AG04450 (cell line): ENCODE results near the gene VSIR. TPM values are rescaled to one million over a fixed set of nuclear protein-coding genes. Genes with fewer than 3 reads are reported as not detected.

Source experiments
- CTCF ChIA-PET: fragments of 300-600, 350-600 bp; formaldehyde crosslinking; extraction: SDS; loops from one replicate; lab custom pipeline; 2022; ENCODE audit warnings: antibody characterized with exemption, inconsistent platforms; lab: Charles Lee
- POLR2A ChIA-PET: fragments of 350-600 bp; formaldehyde crosslinking; extraction: SDS; loops from one replicate; lab custom pipeline; 2021; ENCODE audit warnings: antibody characterized with exemption, inconsistent platforms; lab: Yijun Ruan, JAX
- DNase-seq: peaks from one replicate; pipeline ENCODE4 v3.0.0-alpha.2; 2011; ENCODE audit warnings: low read depth, low spot score
- H3K27ac ChIP-seq: one replicate; pipeline ENCODE4 v1.5.1; 2012; ENCODE audit warnings: low read depth, low read length, control low read depth
- H3K27me3 ChIP-seq: one replicate; pipeline ENCODE4 v1.6.0; 2012; ENCODE audit warnings: low read length; ENCODE audit not compliant: control insufficient read depth, insufficient read depth
- H3K4me3 ChIP-seq: 2 replicates; pipeline ENCODE4 v1.5.1; 2011; ENCODE audit warnings: mild to moderate bottlenecking, low read depth, low read length, control low read depth
- H3K9me3 ChIP-seq: 2 replicates; pipeline ENCODE4 v1.5.1; 2012; ENCODE audit warnings: low read length; ENCODE audit not compliant: control insufficient read depth, insufficient read depth
- polyA plus RNA-seq: library from polyadenylated mRNA; depleted of rRNA; stranded (reverse); fragments of >200 nt; gene quantifications from 2 replicates; pipeline ENCODE4 v1.2.3, GENCODE V29; 2011
- TF ChIP-seq, protein P1 (sequence below): IDR thresholded peaks from 2 replicates; pipeline ENCODE4 v1.5.1; 2011; ENCODE audit warnings: low read depth, low read length, control low read depth, inconsistent platforms

Gene VSIR
- polyA plus RNA-seq, 1 experiment, result 22.1 TPM

- Histone ChIP-seq H3K4me3 (no peak overlapping the region), H3K27me3 (peaks cover 14% of the 10 kb centered on the region), H3K27ac (no peak overlapping the region), H3K9me3 (no peaks in the 10 kb centered on the region)
- ChIA-PET POLR2A (no interaction called here), CTCF (no interaction called here)
- no peak for DNase-seq
- TF ChIP-seq, protein P1, sequence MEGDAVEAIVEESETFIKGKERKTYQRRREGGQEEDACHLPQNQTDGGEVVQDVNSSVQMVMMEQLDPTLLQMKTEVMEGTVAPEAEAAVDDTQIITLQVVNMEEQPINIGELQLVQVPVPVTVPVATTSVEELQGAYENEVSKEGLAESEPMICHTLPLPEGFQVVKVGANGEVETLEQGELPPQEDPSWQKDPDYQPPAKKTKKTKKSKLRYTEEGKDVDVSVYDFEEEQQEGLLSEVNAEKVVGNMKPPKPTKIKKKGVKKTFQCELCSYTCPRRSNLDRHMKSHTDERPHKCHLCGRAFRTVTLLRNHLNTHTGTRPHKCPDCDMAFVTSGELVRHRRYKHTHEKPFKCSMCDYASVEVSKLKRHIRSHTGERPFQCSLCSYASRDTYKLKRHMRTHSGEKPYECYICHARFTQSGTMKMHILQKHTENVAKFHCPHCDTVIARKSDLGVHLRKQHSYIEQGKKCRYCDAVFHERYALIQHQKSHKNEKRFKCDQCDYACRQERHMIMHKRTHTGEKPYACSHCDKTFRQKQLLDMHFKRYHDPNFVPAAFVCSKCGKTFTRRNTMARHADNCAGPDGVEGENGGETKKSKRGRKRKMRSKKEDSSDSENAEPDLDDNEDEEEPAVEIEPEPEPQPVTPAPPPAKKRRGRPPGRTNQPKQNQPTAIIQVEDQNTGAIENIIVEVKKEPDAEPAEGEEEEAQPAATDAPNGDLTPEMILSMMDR, result no peak
These were observed 16.6 kb upstream of the VSIR start for GRCh38 chr10:71789871-71790270.

GRCh38 chr10:71788954-71789353 lies 15.6 kb upstream of the VSIR start:
- no peak overlapping the region for H3K4me3 ChIP-seq
- TF ChIP-seq, protein P1, result no peak
- no peaks in the 10 kb centered on the region for H3K9me3 ChIP-seq
- DNase-seq, result no peak
- CTCF ChIA-PET, result no interaction called here
- POLR2A ChIA-PET, result no interaction called here
- H3K27me3 ChIP-seq, result peaks cover 14% of the 10 kb centered on the region
- H3K27ac ChIP-seq, result no peak overlapping the region

DNA sequence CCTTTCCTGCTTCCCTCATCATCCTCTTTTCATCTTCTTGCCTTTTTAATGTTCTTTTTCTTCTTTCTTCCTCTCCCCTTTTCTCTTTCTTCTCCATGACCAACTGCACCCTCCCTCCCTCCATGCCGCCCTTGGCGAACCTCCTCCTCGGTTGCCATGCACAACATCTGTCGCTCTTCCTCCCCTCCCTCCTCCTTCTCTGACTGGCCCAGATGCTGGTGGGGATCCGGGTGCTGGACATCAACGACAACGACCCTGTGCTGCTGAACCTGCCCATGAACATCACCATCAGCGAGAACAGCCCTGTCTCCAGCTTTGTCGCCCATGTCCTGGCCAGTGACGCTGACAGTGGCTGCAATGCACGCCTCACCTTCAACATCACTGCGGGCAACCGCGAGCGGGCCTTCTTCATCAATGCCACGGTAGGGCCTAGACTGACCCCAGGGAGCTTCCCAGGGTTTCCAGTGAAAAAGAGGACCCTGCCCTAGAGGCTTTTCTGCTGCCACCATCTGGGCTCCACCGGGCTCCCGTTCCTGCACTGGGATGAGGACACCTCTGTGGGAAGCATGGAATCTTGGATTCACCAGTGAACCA lies 11.5 kb upstream of the VSIR start:
- POLR2A ChIA-PET, result no interaction called here
- TF ChIP-seq, protein P1, result no peak
- H3K27ac ChIP-seq, result no peak overlapping the region
- H3K4me3 ChIP-seq, result no peak overlapping the region
- DNase-seq, result no peak
- CTCF ChIA-PET, result interaction anchor here (1.3 kb wide), 1 partner anchor 77 kb away, joined by 3 read pairs; no protein-coding TSS in a partner anchor
- no peaks in the 10 kb centered on the region for H3K9me3 ChIP-seq
- H3K27me3 ChIP-seq, result peaks cover 31% of the 10 kb centered on the region

- no peak for DNase-seq
- CTCF ChIA-PET, result interaction anchor here (1.3 kb wide), 1 partner anchor 76 kb away, joined by 3 read pairs; no protein-coding TSS in a partner anchor
- POLR2A ChIA-PET, result no interaction called here
These were observed 10.8 kb upstream of the VSIR start for GRCh38 chr10:71783917-71784678.

More at GRCh38 chr10:71783917-71784678, 10.8 kb upstream of the VSIR start:
- H3K27me3 ChIP-seq, result peaks cover 34% of the 10 kb centered on the region
- H3K9me3 ChIP-seq, result no peaks in the 10 kb centered on the region
- no peak overlapping the region for H3K27ac ChIP-seq
- no peak overlapping the region for H3K4me3 ChIP-seq
- TF ChIP-seq, protein P1, result no peak
